ENCODE data around the gene ALPK1.

ALPK1 gene

GRCh38 chr4:112279025-112279881, 17.9 kb upstream of the ALPK1 start:
- TF ChIP-seq ZNF133 (tag by site-specific recombination; IDR thresholded peaks at IDR 0.05) (0 out of 2 replicates have a peak, but pooled peaks have one; percentile 13), ZBTB8A (tag by site-specific recombination; IDR thresholded peaks at IDR 0.05) (no peak)
- CTCF ChIA-PET, result interaction anchor here (0.9 kb wide), 1 partner anchor 12 kb away, joined by 4 read pairs; no protein-coding TSS in a partner anchor
- H3K9me3 ChIP-seq (ENCODE audit: control insufficient read depth, insufficient read depth, low read depth, low read length), result no peaks in the 10 kb centered on the region
- POLR2A ChIA-PET, result interaction anchor here (0.7 kb wide), 1 partner anchor 185 kb away, joined by 3 read pairs; no protein-coding TSS in a partner anchor
- H3K36me3 ChIP-seq (ENCODE audit: control insufficient read depth in 2 of 2, insufficient read depth in 1 of 2, low read length in 2 of 2), result peaks cover 0 to 22% of the 10 kb centered on the region in 2 experiments; a peak in 1 of 3 replicates
- H3K4me1 ChIP-seq (ENCODE audit: control insufficient read depth, insufficient read depth, low read length), result no peaks in the 10 kb centered on the region
- H3K4me3 ChIP-seq (ENCODE audit: low read depth, low read length), result no peak overlapping the region
- no peak overlapping the region for H3K27ac ChIP-seq (ENCODE audit: extremely low read depth, low read depth, low read length)

GRCh38 chr4:112279882-112280315, 17.3 kb upstream of the ALPK1 start:
- H3K9me3 ChIP-seq (ENCODE audit: control insufficient read depth, insufficient read depth, low read depth, low read length), result no peaks in the 10 kb centered on the region
- peaks cover 0 to 22% of the 10 kb centered on the region in 2 experiments; a peak in 1 of 3 replicates for H3K36me3 ChIP-seq (ENCODE audit: control insufficient read depth in 2 of 2, insufficient read depth in 1 of 2, low read length in 2 of 2)
- ChIA-PET POLR2A (interaction anchor here (0.7 kb wide), 1 partner anchor 186 kb away, joined by 3 read pairs; no protein-coding TSS in a partner anchor), CTCF (interaction anchor here (0.9 kb wide), 1 partner anchor 12 kb away, joined by 4 read pairs; no protein-coding TSS in a partner anchor)
- no peak overlapping the region for H3K4me3 ChIP-seq (ENCODE audit: low read depth, low read length)
- H3K27ac ChIP-seq (ENCODE audit: extremely low read depth, low read depth, low read length), result no peak overlapping the region
- TF ChIP-seq ZNF624 (tag by site-specific recombination; IDR thresholded peaks at IDR 0.05) (no peak), ZNF16 (tag by site-specific recombination; IDR thresholded peaks at IDR 0.05; ENCODE audit: low read depth) (no peak), ZNF155 (tag by site-specific recombination; IDR thresholded peaks at IDR 0.05) (no peak), ZNF248 (tag by site-specific recombination; IDR thresholded peaks at IDR 0.05) (no peak), KLF16 (tag by site-specific recombination; IDR thresholded peaks at IDR 0.05) (no peak)
- H3K4me1 ChIP-seq (ENCODE audit: control insufficient read depth, insufficient read depth, low read length), result no peaks in the 10 kb centered on the region

- H3K9me3 ChIP-seq (ENCODE audit: control insufficient read depth, insufficient read depth, low read depth, low read length), result no peaks in the 10 kb centered on the region
- H3K4me1 ChIP-seq (ENCODE audit: control insufficient read depth, insufficient read depth, low read length), result no peaks in the 10 kb centered on the region
- ChIA-PET CTCF (interaction anchor here (0.6 kb wide), 1 partner anchor 14 kb away, joined by 3 read pairs; no protein-coding TSS in a partner anchor), POLR2A (no interaction called here)
- no peak overlapping the region for H3K27ac ChIP-seq (ENCODE audit: extremely low read depth, low read depth, low read length)
- H3K4me3 ChIP-seq (ENCODE audit: low read depth, low read length), result no peak overlapping the region
- TF ChIP-seq, protein P1, sequence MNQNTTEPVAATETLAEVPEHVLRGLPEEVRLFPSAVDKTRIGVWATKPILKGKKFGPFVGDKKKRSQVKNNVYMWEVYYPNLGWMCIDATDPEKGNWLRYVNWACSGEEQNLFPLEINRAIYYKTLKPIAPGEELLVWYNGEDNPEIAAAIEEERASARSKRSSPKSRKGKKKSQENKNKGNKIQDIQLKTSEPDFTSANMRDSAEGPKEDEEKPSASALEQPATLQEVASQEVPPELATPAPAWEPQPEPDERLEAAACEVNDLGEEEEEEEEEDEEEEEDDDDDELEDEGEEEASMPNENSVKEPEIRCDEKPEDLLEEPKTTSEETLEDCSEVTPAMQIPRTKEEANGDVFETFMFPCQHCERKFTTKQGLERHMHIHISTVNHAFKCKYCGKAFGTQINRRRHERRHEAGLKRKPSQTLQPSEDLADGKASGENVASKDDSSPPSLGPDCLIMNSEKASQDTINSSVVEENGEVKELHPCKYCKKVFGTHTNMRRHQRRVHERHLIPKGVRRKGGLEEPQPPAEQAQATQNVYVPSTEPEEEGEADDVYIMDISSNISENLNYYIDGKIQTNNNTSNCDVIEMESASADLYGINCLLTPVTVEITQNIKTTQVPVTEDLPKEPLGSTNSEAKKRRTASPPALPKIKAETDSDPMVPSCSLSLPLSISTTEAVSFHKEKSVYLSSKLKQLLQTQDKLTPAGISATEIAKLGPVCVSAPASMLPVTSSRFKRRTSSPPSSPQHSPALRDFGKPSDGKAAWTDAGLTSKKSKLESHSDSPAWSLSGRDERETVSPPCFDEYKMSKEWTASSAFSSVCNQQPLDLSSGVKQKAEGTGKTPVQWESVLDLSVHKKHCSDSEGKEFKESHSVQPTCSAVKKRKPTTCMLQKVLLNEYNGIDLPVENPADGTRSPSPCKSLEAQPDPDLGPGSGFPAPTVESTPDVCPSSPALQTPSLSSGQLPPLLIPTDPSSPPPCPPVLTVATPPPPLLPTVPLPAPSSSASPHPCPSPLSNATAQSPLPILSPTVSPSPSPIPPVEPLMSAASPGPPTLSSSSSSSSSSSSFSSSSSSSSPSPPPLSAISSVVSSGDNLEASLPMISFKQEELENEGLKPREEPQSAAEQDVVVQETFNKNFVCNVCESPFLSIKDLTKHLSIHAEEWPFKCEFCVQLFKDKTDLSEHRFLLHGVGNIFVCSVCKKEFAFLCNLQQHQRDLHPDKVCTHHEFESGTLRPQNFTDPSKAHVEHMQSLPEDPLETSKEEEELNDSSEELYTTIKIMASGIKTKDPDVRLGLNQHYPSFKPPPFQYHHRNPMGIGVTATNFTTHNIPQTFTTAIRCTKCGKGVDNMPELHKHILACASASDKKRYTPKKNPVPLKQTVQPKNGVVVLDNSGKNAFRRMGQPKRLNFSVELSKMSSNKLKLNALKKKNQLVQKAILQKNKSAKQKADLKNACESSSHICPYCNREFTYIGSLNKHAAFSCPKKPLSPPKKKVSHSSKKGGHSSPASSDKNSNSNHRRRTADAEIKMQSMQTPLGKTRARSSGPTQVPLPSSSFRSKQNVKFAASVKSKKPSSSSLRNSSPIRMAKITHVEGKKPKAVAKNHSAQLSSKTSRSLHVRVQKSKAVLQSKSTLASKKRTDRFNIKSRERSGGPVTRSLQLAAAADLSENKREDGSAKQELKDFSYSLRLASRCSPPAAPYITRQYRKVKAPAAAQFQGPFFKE (tag by site-specific recombination; IDR thresholded peaks at IDR 0.05; ENCODE audit: borderline replicate concordance), result no peak
- peak; percentile 70 for TF ChIP-seq SP7 (tag by site-specific recombination; IDR thresholded peaks at IDR 0.05)
- H3K36me3 ChIP-seq (ENCODE audit: control insufficient read depth in 2 of 2, insufficient read depth in 1 of 2, low read length in 2 of 2), result peaks cover 0 to 19% of the 10 kb centered on the region in 2 experiments; a peak in 1 of 3 replicates
Observed at GRCh38 chr4:112280386-112281056, 16.6 kb upstream of the ALPK1 start.
